SIG-M5 treated with dmso at 0.1 percent for 504 hours (cell line): ENCODE measurements around the gene USH2A.

Experiments
- DNase-seq: peaks from one replicate; lab custom pipeline; 2025; ENCODE audit not compliant: unreplicated experiment; lab: John Stamatoyannopoulos, UW

USH2A gene

GRCh38 chr1:215888159-215888558, 535.1 kb downstream of the USH2A start:
- DNase-seq = peak; percentile 6

- no peak for DNase-seq
Observed at GRCh38 chr1:215887627-215888026, 535.6 kb downstream of the USH2A start.

- DNase-seq = no peak
Observed at GRCh38 chr1:215883004-215883403, 540.2 kb downstream of the USH2A start.

- DNase-seq = no peak
Observed at GRCh38 chr1:215878843-215879242, 544.4 kb downstream of the USH2A start.

- DNase-seq = no peak
Observed at GRCh38 chr1:215878128-215878527, 545.1 kb downstream of the USH2A start.

- DNase-seq = no peak
Observed at GRCh38 chr1:215877452-215877951, 545.7 kb downstream of the USH2A start.

- no peak for DNase-seq
Observed at GRCh38 chr1:215875712-215876111, 547.5 kb downstream of the USH2A start.

GRCh38 chr1:215875236-215875635, 548.0 kb downstream of the USH2A start:
- DNase-seq = no peak

- no peak for DNase-seq
Observed at GRCh38 chr1:215872658-215873057, 550.6 kb downstream of the USH2A start.

GRCh38 chr1:215868500-215868899, 554.7 kb downstream of the USH2A start:
- no peak for DNase-seq

GRCh38 chr1:215865060-215865459, 558.2 kb downstream of the USH2A start:
- DNase-seq = no peak

- peak; percentile 21 for DNase-seq
Observed at GRCh38 chr1:215863796-215864195, 559.5 kb downstream of the USH2A start.

- DNase-seq = no peak
Observed at GRCh38 chr1:215860833-215861232, 562.4 kb downstream of the USH2A start.

GRCh38 chr1:215857317-215857716, 565.9 kb downstream of the USH2A start:
- no peak for DNase-seq

GRCh38 chr1:215845234-215845891, 577.9 kb downstream of the USH2A start:
- DNase-seq = no peak

- no peak for DNase-seq
Observed at GRCh38 chr1:215844777-215845176, 578.5 kb downstream of the USH2A start.

GRCh38 chr1:215844266-215844665, 579.0 kb downstream of the USH2A start:
- no peak for DNase-seq

GRCh38 chr1:215842905-215843304, 580.3 kb downstream of the USH2A start:
- DNase-seq = no peak

- no peak for DNase-seq
Observed at GRCh38 chr1:215835951-215836350, 587.3 kb downstream of the USH2A start.

- no peak for DNase-seq
Observed at GRCh38 chr1:215833941-215834729, 589.1 kb downstream of the USH2A start.

GRCh38 chr1:215830226-215830810, 592.9 kb downstream of the USH2A start:
- no peak for DNase-seq

- no peak for DNase-seq
Observed at GRCh38 chr1:215825056-215825455, 598.2 kb downstream of the USH2A start.
